Left lung (tissue), 10 donors: ENCODE results near the gene STARD7. TPM values are rescaled to one million over a fixed set of nuclear protein-coding genes. Genes with fewer than 3 reads are reported as not detected.

Experiments
- ATAC-seq: fragments of 200-7000 bp; cut with Tn5 transposase; one replicate; pipeline ENCODE4 v1.9.1; 2020; ENCODE audit warnings: moderate library complexity
- DNase-seq, 4 donors: peaks; one replicate each; pipeline ENCODE4 v3.0.0-alpha.2; 2013 to 2020
- H3K27ac ChIP-seq, 2 donors: fragments of 200-600 bp; sonication (generic) in 1 of 2; one replicate each; pipeline versions ENCODE4 v1.5.0 to v1.8.0; 2020 to 2021
- H3K27me3 ChIP-seq, 2 donors: fragments of 200-600 bp; sonication (generic) in 1 of 2; one replicate each; pipeline versions ENCODE4 v1.5.0 to v1.8.0; 2020 to 2021
- H3K36me3 ChIP-seq, 2 donors: fragments of 200-600 bp; sonication (generic) in 1 of 2; one replicate each; pipeline versions ENCODE4 v1.5.0 to v1.8.0; 2020 to 2021
- H3K4me1 ChIP-seq, 2 donors: fragments of 200-600 bp; one replicate each; pipeline ENCODE4 v1.8.0; 2021
- H3K4me3 ChIP-seq, 2 donors: fragments of 200-600 bp; sonication (generic) in 1 of 2; one replicate each; pipeline versions ENCODE4 v1.5.0 to v1.8.0; 2020 to 2021; ENCODE audit warnings: mild to moderate bottlenecking in 1 of 2
- H3K9me3 ChIP-seq, 2 donors: fragments of 200-600 bp; sonication (generic) in 1 of 2; one replicate each; pipeline versions ENCODE4 v1.5.0 to v1.8.0; 2020 to 2021
- intact Hi-C, 2 donors: fragments of 100-400 bp; cut with DNase I; formaldehyde crosslinking; loops; one replicate each; pipeline versions ENCODE4 v1.11.2 to v1.14.2; 2022
- polyA plus RNA-seq, 6 donors: library from polyadenylated mRNA; unstranded; fragments of 120-200 nt; gene quantifications; one replicate each; pipeline ENCODE4 v1.2.1, GENCODE V29; 2013; ENCODE audit not compliant: insufficient read length in 6 of 6
- total RNA-seq, 2 donors: library from RNA; stranded (reverse); fragmentation: NEBNext Ultra II Directional; extraction: Animal tissue kit (Norgen Biotek cat#: 25700); gene quantifications; one replicate each; pipeline ENCODE4 v1.2.1, GENCODE V29; 2021
- TF ChIP-seq, protein P1 (sequence below), 2 donors: fragments of 200-600 bp; sonication (generic) in 1 of 2; IDR thresholded peaks; one replicate each; pipeline versions ENCODE4 v1.5.0 to v1.8.0; 2021; ENCODE audit warnings: antibody characterized with exemption in 2 of 2
- donor health status: DM: no; HTN: yes; CAD: no.
- donor health status: DM: no; HTN: no; CAD: no.

The STARD7 gene
- total and polyA plus RNA-seq, 8 donors = 99.2 to 142 (median 112) TPM

DNA sequence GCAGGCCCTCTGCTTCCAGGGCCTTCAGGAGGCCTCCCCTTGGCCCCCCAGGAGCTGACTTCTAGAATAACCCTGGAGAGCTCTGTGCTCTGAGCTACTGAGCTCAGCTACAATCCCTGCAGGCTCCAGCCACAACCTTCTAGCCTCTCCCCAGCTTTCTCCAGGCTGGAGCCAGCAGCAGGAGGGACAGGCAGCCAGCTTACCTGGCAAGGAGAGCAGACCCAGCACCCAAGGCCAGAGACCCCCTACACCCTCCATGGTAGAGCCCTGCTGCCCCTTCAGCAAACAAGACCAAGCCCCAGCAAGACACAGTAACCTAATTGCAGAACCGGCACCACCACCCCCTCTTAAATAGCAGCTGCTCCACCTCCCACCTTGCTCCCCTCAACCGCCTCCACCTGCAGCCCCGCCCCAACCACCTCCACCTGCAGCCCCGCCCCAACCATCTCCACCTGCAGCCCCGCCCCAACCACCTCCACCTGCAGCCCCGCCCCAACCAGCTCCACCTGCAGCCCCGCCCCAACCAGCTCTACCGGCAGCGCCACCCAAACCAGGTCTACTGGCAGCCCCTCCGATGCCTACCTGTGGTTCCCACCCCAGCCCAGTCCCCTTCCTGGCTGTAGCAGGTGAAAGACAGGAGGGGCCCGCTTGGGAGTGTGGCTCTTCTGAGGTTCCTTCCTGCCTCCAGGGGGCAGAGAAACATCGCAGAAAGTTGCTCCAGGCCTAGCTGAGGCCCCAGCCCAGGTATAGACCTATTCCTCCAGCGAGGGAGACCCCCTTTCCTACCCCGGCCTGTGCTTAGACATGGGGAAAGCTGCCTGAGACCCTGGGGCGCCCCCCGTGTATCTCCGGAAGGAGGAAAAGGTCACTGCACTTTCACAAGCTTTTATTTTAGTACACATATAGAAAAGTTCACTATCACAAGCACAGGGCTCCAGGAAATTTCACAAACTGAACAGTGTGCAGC lies 70.2 kb downstream of the STARD7 start, which contains the start of gene ASTL:
TSS of gene ASTL (minus strand) at position 324 of the 967 bp plus-strand sequence. CDS start at position 258, 66 bp downstream.
- intact Hi-C loops = no loop called here
- DNase-seq (peak; percentile 42 to 84 (median 72)), ATAC-seq (peak; percentile 83)
- Histone ChIP-seq H3K27me3 (peaks cover 0 to 8% of the 10 kb centered on the region in 2 donors), H3K36me3 (no peaks in the 10 kb centered on the region), H3K4me3 (no peak within 1 kb of the TSS), H3K4me1 (peaks cover 0 to 10% of the 10 kb centered on the region in 2 donors), H3K9me3 (no peaks in the 10 kb centered on the region), H3K27ac (no peak within 1 kb of the TSS)
- TF ChIP-seq, protein P1, sequence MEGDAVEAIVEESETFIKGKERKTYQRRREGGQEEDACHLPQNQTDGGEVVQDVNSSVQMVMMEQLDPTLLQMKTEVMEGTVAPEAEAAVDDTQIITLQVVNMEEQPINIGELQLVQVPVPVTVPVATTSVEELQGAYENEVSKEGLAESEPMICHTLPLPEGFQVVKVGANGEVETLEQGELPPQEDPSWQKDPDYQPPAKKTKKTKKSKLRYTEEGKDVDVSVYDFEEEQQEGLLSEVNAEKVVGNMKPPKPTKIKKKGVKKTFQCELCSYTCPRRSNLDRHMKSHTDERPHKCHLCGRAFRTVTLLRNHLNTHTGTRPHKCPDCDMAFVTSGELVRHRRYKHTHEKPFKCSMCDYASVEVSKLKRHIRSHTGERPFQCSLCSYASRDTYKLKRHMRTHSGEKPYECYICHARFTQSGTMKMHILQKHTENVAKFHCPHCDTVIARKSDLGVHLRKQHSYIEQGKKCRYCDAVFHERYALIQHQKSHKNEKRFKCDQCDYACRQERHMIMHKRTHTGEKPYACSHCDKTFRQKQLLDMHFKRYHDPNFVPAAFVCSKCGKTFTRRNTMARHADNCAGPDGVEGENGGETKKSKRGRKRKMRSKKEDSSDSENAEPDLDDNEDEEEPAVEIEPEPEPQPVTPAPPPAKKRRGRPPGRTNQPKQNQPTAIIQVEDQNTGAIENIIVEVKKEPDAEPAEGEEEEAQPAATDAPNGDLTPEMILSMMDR (IDR thresholded peaks at IDR 0.05) = peak; percentile 31 to 56

DNA sequence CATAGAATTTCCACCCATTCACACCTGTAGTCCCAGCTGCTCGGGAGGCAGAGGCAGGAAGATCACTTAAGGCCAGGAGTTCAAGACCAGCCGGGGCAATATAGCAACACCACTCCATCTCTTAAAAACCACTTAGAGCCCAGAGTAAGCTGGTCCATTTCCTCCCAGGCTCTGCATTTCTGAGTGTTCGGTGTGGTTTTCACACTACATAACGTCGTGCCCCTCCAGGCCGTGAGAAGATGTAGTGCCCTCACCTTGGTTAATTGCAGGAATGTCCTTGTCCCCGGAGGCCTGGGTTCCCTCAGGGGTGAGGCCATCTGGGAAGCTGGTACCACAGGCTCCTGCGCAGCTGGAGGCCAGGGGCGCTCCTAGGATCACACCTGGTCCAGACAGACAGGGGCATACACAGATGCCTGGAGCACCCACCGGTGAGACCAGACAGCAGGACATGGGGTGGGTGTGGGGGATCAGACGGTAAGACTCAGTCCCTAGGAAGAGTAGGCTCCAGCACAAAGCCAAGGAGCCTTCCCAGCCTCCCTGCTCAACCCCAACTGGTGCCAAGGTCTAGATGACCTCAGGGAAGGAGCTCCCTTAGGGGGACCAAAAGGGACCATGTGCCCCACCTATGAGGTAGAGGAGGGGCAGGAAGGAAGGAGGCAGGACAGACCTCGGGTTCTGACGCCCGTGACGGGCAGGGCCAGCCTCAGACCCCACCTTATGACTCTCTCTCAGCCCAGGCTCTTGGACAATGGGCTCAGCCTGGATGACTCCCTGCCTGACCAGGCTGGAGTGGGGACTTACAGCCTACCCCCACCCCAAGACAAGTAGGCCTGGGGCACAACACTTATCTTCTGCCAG lies 71.1 kb downstream of the STARD7 start:
- H3K4me3 ChIP-seq = no peak overlapping the region
- H3K9me3 ChIP-seq = no peaks in the 10 kb centered on the region
- peaks cover 0 to under 1% of the 10 kb centered on the region in 2 donors for H3K4me1 ChIP-seq
- DNase-seq (peak in 1 of 4 donors; percentile 51), ATAC-seq (no peak)
- intact Hi-C loops = no loop called here
- H3K27me3 ChIP-seq = peaks cover 0 to 6% of the 10 kb centered on the region in 2 donors
- TF ChIP-seq, protein P1 (IDR thresholded peaks at IDR 0.05) = no peak
- no peaks in the 10 kb centered on the region for H3K36me3 ChIP-seq
- no peak overlapping the region for H3K27ac ChIP-seq

DNA sequence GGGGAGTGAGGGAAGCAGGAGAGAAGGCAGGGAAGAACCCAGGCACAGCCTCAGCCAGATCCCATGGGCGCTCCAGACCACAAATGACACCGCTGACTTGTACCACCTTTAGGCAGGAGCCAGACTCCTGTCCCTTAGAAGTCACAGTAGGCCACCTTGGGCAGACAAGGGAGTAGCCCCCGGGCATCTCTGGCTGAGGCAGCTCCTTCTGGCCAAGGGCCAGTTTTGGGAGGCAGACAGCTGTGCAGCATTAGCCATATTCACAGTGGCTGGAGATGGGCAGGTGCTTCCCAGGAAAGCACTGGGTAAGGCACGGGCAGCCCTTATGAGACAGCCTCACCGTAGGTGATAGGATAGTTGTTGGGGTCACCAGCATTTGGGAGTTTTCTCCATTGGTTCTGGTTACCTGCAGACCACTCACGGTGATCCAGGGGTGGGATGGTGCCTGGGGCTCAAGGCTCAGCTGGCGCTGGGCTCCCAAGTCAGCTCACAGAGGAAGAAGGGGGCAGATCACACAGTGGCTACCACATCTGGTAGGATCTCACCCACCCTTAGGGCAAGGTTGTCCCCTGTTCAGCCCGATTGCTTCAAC lies 72.4 kb downstream of the STARD7 start:
- no peaks in the 10 kb centered on the region for H3K36me3 ChIP-seq
- no peak overlapping the region for H3K4me3 ChIP-seq
- H3K9me3 ChIP-seq = no peaks in the 10 kb centered on the region
- intact Hi-C loops = no loop called here
- H3K27me3 ChIP-seq = peaks cover 0 to 6% of the 10 kb centered on the region in 2 donors
- H3K27ac ChIP-seq = no peak overlapping the region
- peak in 1 of 4 donors; percentile 25 for DNase-seq
- H3K4me1 ChIP-seq = no peaks in the 10 kb centered on the region
- TF ChIP-seq, protein P1 (IDR thresholded peaks at IDR 0.05) = no peak
- no peak for ATAC-seq

DNA sequence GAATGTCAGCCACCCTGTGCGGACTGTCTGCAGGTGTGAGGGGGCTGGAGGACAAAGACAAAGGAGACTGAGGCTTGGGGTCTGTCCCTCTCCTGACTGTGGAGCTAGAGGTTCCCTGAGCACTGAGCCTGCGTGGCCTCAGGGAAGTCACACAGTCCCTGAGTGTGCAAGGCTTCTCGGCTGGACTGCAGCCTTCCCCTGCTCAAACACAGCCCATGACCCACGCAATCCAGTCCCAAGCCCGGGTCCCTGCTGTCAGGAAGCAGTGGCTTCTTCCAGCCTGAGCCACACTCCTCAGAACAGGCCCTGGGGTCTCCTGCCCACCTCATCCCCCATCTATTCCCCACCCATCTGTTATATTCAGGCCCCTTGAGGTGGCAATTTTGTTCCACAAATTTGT lies 73.0 kb downstream of the STARD7 start:
- ATAC-seq (no peak), DNase-seq (peak in 1 of 4 donors; percentile 41)
- no peaks in the 10 kb centered on the region for H3K9me3 ChIP-seq
- no peak overlapping the region for H3K27ac ChIP-seq
- H3K4me1 ChIP-seq = no peaks in the 10 kb centered on the region
- no peaks in the 10 kb centered on the region for H3K36me3 ChIP-seq
- TF ChIP-seq, protein P1 (IDR thresholded peaks at IDR 0.05) = no peak
- intact Hi-C loops = no loop called here
- H3K4me3 ChIP-seq = no peak overlapping the region
- peaks cover 0 to 6% of the 10 kb centered on the region in 2 donors for H3K27me3 ChIP-seq
